WTC11 (cell line): ENCODE data around the gene ZNF467. TPM values are rescaled to one million over a fixed set of nuclear protein-coding genes. Genes with fewer than 3 reads are reported as not detected.

Experiments
- ATAC-seq: fragments of 200-7000 bp; cut with Tn5 transposase; 2 replicates; pipeline ENCODE4 v1.10.0; 2021; ENCODE audit warnings: mild to moderate bottlenecking, moderate library complexity
- CTCF ChIA-PET: fragments of 300-600 bp; sonication (Branson Sonifier 250); formaldehyde crosslinking; loops from one replicate; lab custom pipeline; 2021; ENCODE audit warnings: antibody characterized with exemption; lab: Charles Lee
- POLR2A ChIA-PET: fragments of 350-600 bp; sonication (Branson Sonifier 250); formaldehyde crosslinking; loops from one replicate; lab custom pipeline; 2021; ENCODE audit warnings: antibody characterized with exemption; lab: Charles Lee
- DNase-seq: peaks from one replicate; pipeline ENCODE4 v3.0.0; 2021; ENCODE audit warnings: low spot score
- H3K27ac Mint-ChIP-seq: 2 replicates; pipeline ENCODE4 v1.8.0; 2021; ENCODE audit warnings: mixed read lengths
- H3K27me3 Mint-ChIP-seq: 2 replicates; pipeline ENCODE4 v1.8.0; 2021; ENCODE audit warnings: low read depth, mild to moderate bottlenecking, moderate library complexity, mixed read lengths
- H3K36me3 Mint-ChIP-seq: 2 replicates; pipeline ENCODE4 v1.8.0; 2021; ENCODE audit warnings: mixed read lengths
- H3K4me1 Mint-ChIP-seq: 2 replicates; pipeline ENCODE4 v1.8.0; 2022; ENCODE audit warnings: mixed read lengths
- H3K4me3 Mint-ChIP-seq: 2 replicates; pipeline ENCODE4 v1.8.0; 2021; ENCODE audit warnings: mild to moderate bottlenecking, moderate library complexity, mixed read lengths
- H3K9me3 Mint-ChIP-seq: 2 replicates; pipeline ENCODE4 v1.8.0; 2021; ENCODE audit warnings: mixed read lengths
- CREB1 ChIP-seq: sonication (generic); formaldehyde crosslinking; IDR thresholded peaks from 2 replicates; pipeline ENCODE4 v1.8.0; 2023; ENCODE audit warnings: mild to moderate bottlenecking, missing genetic modification reagents
- FOXK1 ChIP-seq: sonication (generic); formaldehyde crosslinking; IDR thresholded peaks from 2 replicates; pipeline ENCODE4 v1.8.0; 2022; ENCODE audit warnings: mild to moderate bottlenecking, moderate library complexity, missing genetic modification reagents
- NR1H2 ChIP-seq: sonication (generic); formaldehyde crosslinking; IDR thresholded peaks from 2 replicates; pipeline ENCODE4 v1.9.0; 2021; ENCODE audit warnings: mild to moderate bottlenecking, moderate library complexity, missing genetic modification reagents
- PREB ChIP-seq: sonication (generic); formaldehyde crosslinking; IDR thresholded peaks from 2 replicates; pipeline ENCODE4 v1.8.1; 2022; ENCODE audit warnings: mild to moderate bottlenecking, missing genetic modification reagents, moderate library complexity, borderline replicate concordance
- SMAD4 ChIP-seq: sonication (generic); formaldehyde crosslinking; IDR thresholded peaks from 2 replicates; pipeline ENCODE4 v1.8.0; 2022; ENCODE audit warnings: mild to moderate bottlenecking, missing genetic modification reagents
- STAT6 ChIP-seq: sonication (generic); formaldehyde crosslinking; conservative IDR thresholded peaks from 2 replicates; pipeline ENCODE4 v1.8.1; 2023; ENCODE audit warnings: mild to moderate bottlenecking, low read depth, missing genetic modification reagents, moderate library complexity
- ZBTB21 ChIP-seq: sonication (generic); formaldehyde crosslinking; IDR thresholded peaks from 2 replicates; pipeline ENCODE4 v1.8.1; 2023; ENCODE audit warnings: mild to moderate bottlenecking, missing genetic modification reagents, borderline replicate concordance
- ZNF138 ChIP-seq: sonication (generic); formaldehyde crosslinking; conservative IDR thresholded peaks from 2 replicates; pipeline ENCODE4 v1.8.1; 2022; ENCODE audit warnings: mild to moderate bottlenecking, moderate library complexity, missing genetic modification reagents
- ZNF263 ChIP-seq: sonication (generic); formaldehyde crosslinking; IDR thresholded peaks from 2 replicates; pipeline ENCODE4 v1.8.1; 2022; ENCODE audit warnings: low read depth, mild to moderate bottlenecking, moderate library complexity, missing genetic modification reagents
- total RNA-seq: library from RNA; stranded (reverse); gene quantifications from 3 replicates; pipeline ENCODE4 v1.2.3, GENCODE V29; 2021
- TF ChIP-seq, protein P1 (sequence below): fragments of 250-450 bp; sonication (Bioruptor Pico); conservative IDR thresholded peaks from 2 replicates; pipeline ENCODE4 v1.9.0; 2021; ENCODE audit warnings: mild to moderate bottlenecking
- TF ChIP-seq, protein P2 (sequence below): sonication (generic); formaldehyde crosslinking; IDR thresholded peaks from 2 replicates; pipeline ENCODE4 v1.8.1; 2023; ENCODE audit warnings: mild to moderate bottlenecking, missing genetic modification reagents, borderline replicate concordance
- TF ChIP-seq, protein P3 (sequence below): sonication (generic); formaldehyde crosslinking; IDR thresholded peaks from 2 replicates; pipeline ENCODE4 v1.8.1; 2022; ENCODE audit warnings: low read depth, mild to moderate bottlenecking, moderate library complexity, missing genetic modification reagents, borderline replicate concordance

The ZNF467 gene
- total RNA-seq, 1 experiment from 2014 or later = 0.70 TPM

DNA sequence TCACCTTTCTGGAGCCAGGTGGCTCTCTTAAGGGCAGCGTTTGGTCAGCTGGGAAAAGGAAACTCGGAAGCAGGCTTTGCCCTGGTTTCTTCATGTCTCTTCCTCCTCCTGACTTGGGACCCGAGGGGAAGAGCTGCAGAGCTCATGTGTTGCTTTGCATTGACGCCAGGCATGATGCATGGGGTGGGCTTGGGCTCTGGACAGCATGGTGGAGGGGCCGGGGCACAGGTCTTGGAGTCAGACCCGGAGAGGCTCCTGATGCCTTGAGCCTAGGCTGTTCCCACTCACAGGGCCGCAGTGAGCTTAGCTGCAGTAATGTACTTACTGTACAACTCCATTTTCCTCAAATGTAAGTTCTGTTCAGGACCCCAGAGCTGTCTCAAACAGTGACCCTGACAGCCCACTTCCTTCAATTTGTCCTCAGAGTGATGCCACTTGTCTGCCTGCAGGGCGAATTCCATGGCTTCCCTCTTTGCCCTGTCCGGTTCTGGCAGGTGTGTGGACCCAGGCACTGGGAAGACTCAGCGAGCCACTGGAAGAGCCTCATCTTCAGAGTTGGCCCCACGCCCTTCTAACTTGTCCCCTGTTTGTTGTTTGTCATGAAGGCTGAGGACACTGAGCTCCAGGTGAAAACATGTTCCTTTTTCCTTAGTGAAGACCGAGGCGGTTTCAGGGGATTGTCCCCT, 50.2 kb downstream of the ZNF467 start:
- Mint-ChIP-seq H3K9me3 (no peaks in the 10 kb centered on the region), H3K4me3 (no peak overlapping the region), H3K27me3 (no peaks in the 10 kb centered on the region), H3K27ac (no peak overlapping the region), H3K4me1 (no peaks in the 10 kb centered on the region), H3K36me3 (peaks cover 13% of the 10 kb centered on the region)
- DNase-seq (no peak), ATAC-seq (no peak)
- ChIA-PET CTCF (interaction anchor here (1.2 to 1.6 kb wide), 2 partner anchors 19 to 60 kb away, joined by 3 to 7 read pairs; no protein-coding TSS in a partner anchor), POLR2A (interaction anchor here (0.6 to 1.5 kb wide), 2 partner anchors 61 to 636 kb away, joined by 3 read pairs; no protein-coding TSS in a partner anchor)
- TF ChIP-seq, protein P1, sequence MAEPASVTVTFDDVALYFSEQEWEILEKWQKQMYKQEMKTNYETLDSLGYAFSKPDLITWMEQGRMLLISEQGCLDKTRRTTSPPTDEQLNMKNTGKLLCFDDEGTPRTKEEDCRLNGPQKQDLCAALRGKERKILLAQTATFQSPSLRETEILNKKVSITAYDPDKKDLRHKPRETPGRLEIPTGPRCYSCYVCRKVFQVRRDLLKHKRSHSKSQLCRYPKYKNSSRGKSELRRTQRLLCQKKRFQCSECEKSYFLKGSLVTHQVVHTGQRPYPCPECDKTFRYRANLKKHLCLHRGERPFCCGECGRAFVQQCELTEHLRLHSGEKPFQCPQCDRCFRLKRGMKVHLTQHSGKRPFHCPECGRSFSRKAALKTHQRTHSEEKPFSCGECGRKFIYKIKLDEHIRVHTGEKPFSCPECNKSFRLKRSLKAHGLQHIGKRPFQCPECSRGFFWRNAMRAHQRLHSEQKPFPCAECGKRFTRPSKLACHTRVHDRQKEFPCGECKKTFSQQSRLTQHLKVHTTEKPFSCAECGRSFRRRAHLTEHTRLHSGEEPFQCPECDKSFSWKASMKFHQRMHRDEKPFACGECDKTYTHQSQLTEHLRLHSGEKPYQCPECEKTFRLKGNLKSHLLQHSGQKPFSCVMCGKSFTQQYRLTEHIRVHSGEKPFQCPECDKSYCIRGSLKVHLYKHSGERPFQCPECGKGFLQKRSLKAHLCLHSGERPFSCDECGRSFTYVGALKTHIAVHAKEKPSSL (CRISPR knock-in tag) = no peak
- TF ChIP-seq NR1H2 (CRISPR knock-in tag) (no peak), ZBTB21 (CRISPR knock-in tag) (no peak), ZNF263 (CRISPR knock-in tag) (no peak), STAT6 (CRISPR knock-in tag) (no peak), ZNF138 (no peak), PREB (no peak), FOXK1 (CRISPR knock-in tag) (no peak), CREB1 (CRISPR knock-in tag) (no peak), SMAD4 (CRISPR knock-in tag) (no peak)
- TF ChIP-seq, protein P2, sequence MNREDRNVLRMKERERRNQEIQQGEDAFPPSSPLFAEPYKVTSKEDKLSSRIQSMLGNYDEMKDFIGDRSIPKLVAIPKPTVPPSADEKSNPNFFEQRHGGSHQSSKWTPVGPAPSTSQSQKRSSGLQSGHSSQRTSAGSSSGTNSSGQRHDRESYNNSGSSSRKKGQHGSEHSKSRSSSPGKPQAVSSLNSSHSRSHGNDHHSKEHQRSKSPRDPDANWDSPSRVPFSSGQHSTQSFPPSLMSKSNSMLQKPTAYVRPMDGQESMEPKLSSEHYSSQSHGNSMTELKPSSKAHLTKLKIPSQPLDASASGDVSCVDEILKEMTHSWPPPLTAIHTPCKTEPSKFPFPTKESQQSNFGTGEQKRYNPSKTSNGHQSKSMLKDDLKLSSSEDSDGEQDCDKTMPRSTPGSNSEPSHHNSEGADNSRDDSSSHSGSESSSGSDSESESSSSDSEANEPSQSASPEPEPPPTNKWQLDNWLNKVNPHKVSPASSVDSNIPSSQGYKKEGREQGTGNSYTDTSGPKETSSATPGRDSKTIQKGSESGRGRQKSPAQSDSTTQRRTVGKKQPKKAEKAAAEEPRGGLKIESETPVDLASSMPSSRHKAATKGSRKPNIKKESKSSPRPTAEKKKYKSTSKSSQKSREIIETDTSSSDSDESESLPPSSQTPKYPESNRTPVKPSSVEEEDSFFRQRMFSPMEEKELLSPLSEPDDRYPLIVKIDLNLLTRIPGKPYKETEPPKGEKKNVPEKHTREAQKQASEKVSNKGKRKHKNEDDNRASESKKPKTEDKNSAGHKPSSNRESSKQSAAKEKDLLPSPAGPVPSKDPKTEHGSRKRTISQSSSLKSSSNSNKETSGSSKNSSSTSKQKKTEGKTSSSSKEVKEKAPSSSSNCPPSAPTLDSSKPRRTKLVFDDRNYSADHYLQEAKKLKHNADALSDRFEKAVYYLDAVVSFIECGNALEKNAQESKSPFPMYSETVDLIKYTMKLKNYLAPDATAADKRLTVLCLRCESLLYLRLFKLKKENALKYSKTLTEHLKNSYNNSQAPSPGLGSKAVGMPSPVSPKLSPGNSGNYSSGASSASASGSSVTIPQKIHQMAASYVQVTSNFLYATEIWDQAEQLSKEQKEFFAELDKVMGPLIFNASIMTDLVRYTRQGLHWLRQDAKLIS (CRISPR knock-in tag) = no peak
- TF ChIP-seq, protein P3, sequence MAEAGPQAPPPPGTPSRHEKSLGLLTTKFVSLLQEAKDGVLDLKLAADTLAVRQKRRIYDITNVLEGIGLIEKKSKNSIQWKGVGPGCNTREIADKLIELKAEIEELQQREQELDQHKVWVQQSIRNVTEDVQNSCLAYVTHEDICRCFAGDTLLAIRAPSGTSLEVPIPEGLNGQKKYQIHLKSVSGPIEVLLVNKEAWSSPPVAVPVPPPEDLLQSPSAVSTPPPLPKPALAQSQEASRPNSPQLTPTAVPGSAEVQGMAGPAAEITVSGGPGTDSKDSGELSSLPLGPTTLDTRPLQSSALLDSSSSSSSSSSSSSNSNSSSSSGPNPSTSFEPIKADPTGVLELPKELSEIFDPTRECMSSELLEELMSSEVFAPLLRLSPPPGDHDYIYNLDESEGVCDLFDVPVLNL (CRISPR knock-in tag) = no peak
